Measurements from ENCODE around the gene SLC35E3. TPM values are rescaled to one million over a fixed set of nuclear protein-coding genes. Genes with fewer than 3 reads are reported as not detected.

Gene SLC35E3
- total and polyA plus RNA-seq, 2 of the 13 experiments (the other 11 are each of a cell fraction or from before 2014, with no cell fraction given): 13.0 to 22.1 TPM

GRCh38 chr12:68785358-68785757 lies 39.4 kb downstream of the SLC35E3 start:
- H3K27me3 ChIP-seq (ENCODE audit: control insufficient read depth in 1 of 2, insufficient read depth in 2 of 2, low read length in 2 of 2): no peaks in the 10 kb centered on the region
- ChIA-PET POLR2A (interaction anchor here (1.0 to 9.2 kb wide), 3 partner anchors 20 to 39 kb away, joined by 4 to 184 read pairs (median 29); partner anchors contain the start of genes MDM2 and SLC35E3), CTCF (ENCODE audit: low intra/inter-chr PET ratio, low total read pairs) (no interaction called here)
- TF ChIP-seq HOXA3 (CRISPR knock-in tag; IDR thresholded peaks at IDR 0.05) (0 out of 2 replicates have a peak, but pooled peaks have one; percentile 4), IKZF1 (IDR thresholded peaks at IDR 0.05) (no peak), THAP9 (CRISPR knock-in tag; IDR thresholded peaks at IDR 0.05; ENCODE audit: borderline replicate concordance) (no peak), ETV6 (CRISPR knock-in tag; conservative IDR thresholded peaks at IDR 0.05) (no peak)
- intact Hi-C loops (cut with micrococcal nuclease; ENCODE audit: unreplicated experiment): no loop called here
- 0 out of 2 replicates have a peak overlapping the region, but pooled peaks have one; percentile 50 for H3K4me2 ChIP-seq (ENCODE audit: low read depth, low read length)
- 80% methylated on average over 2 of the region's 2 CpGs for WGBS (ENCODE audit: low lambda C conversion rate)
- no peaks in the 10 kb centered on the region for H3K9me3 ChIP-seq (ENCODE audit: low read length)
- in situ Hi-C loops (cut with HindIII; ENCODE audit: extremely low pct_ligation_motif_present, low pct_unique_long_range_greater_than_20kb): no loop called here
- BruUV-seq (replicated peaks): no TSS peak
- no peaks in the 10 kb centered on the region for H4K20me1 ChIP-seq (ENCODE audit: insufficient read depth, low read length)
- ATAC-seq: no peak
- H3K4me3 ChIP-seq (replicated peaks in 1 of 3; ENCODE audit: insufficient read depth in 1 of 3, low read depth in 2 of 3, low read length in 3 of 3): no peak overlapping the region
- peaks cover 84% of the 10 kb centered on the region for H3K4me1 ChIP-seq (ENCODE audit: insufficient read depth, low read length)
- no peak overlapping the region for H2AFZ ChIP-seq (ENCODE audit: low read length)
- FAIRE-seq: no peak
- DNase-seq (ENCODE audit: low spot score): no peak
- peaks cover 7% of the 10 kb centered on the region for H3K79me2 ChIP-seq (ENCODE audit: insufficient read depth, low read length)
- no peak overlapping the region for H3K9ac ChIP-seq (ENCODE audit: insufficient read depth, low read depth, low read length)
- peak overlapping the region; percentile 91 for H3K27ac ChIP-seq (ENCODE audit: extremely low read length, insufficient read depth, low read length)
- H3K36me3 ChIP-seq (replicated peaks in 1 of 2; ENCODE audit: control insufficient read depth in 1 of 2, insufficient read depth in 2 of 2, low read length in 2 of 2): no peaks in the 10 kb centered on the region; a peak in 2 of 5 replicates

GRCh38 chr12:68785823-68786222 lies 39.8 kb downstream of the SLC35E3 start:
- 56% methylated on average over 5 of the region's 5 CpGs for WGBS (ENCODE audit: low lambda C conversion rate)
- peaks cover 86% of the 10 kb centered on the region for H3K4me1 ChIP-seq (ENCODE audit: insufficient read depth, low read length)
- H3K9me3 ChIP-seq (ENCODE audit: low read length): no peaks in the 10 kb centered on the region
- no peaks in the 10 kb centered on the region for H3K27me3 ChIP-seq (ENCODE audit: control insufficient read depth in 1 of 2, insufficient read depth in 2 of 2, low read length in 2 of 2)
- H3K27ac ChIP-seq (ENCODE audit: extremely low read length, insufficient read depth, low read length): peak overlapping the region; percentile 91
- POLR2A ChIA-PET: interaction anchor here (1.0 to 9.2 kb wide), 4 partner anchors 19 to 40 kb away, joined by 4 to 184 read pairs (median 40); partner anchors contain the start of genes MDM2 and SLC35E3
- H4K20me1 ChIP-seq (ENCODE audit: insufficient read depth, low read length): no peaks in the 10 kb centered on the region
- in situ Hi-C loops (cut with HindIII; ENCODE audit: extremely low pct_ligation_motif_present, low pct_unique_long_range_greater_than_20kb) (no loop called here), intact Hi-C loops (cut with micrococcal nuclease; ENCODE audit: unreplicated experiment) (no loop called here)
- no peak for ATAC-seq
- H3K79me2 ChIP-seq (ENCODE audit: insufficient read depth, low read length): peaks cover 7% of the 10 kb centered on the region
- H2AFZ ChIP-seq (ENCODE audit: low read length): no peak overlapping the region
- peak; percentile 36 for DNase-seq (ENCODE audit: low spot score)
- peak overlapping the region; percentile 50; the same call in 1 of the 2 replicates for H3K4me2 ChIP-seq (ENCODE audit: low read depth, low read length)
- no peak overlapping the region for H3K9ac ChIP-seq (ENCODE audit: insufficient read depth, low read depth, low read length)
- CTCF ChIA-PET (ENCODE audit: low intra/inter-chr PET ratio, low total read pairs): no interaction called here
- BruUV-seq (replicated peaks): no TSS peak
- no peak for FAIRE-seq
- no peaks in the 10 kb centered on the region; a peak in 2 of 5 replicates for H3K36me3 ChIP-seq (replicated peaks in 1 of 2; ENCODE audit: control insufficient read depth in 1 of 2, insufficient read depth in 2 of 2, low read length in 2 of 2)
- H3K4me3 ChIP-seq (replicated peaks in 1 of 3; ENCODE audit: insufficient read depth in 1 of 3, low read depth in 2 of 3, low read length in 3 of 3): no peak overlapping the region
- TF ChIP-seq THAP11 (CRISPR knock-in tag; IDR thresholded peaks at IDR 0.05): no peak
- TF ChIP-seq KDM6A (CRISPR knock-in tag; IDR thresholded peaks at IDR 0.05; ENCODE audit: low read depth): 0 out of 2 replicates have a peak, but pooled peaks have one; percentile 21
- TF ChIP-seq RCOR2 (CRISPR knock-in tag; IDR thresholded peaks at IDR 0.05): 0 out of 2 replicates have a peak, but pooled peaks have one; percentile 25
- no peak for TF ChIP-seq NKX3-1 (CRISPR knock-in tag; IDR thresholded peaks at IDR 0.05)
- TF ChIP-seq HNF4G (IDR thresholded peaks at IDR 0.05; ENCODE audit: borderline replicate concordance, low read depth, low read length): peak; percentile 56; the same call in 1 of the 2 replicates
- no peak for TF ChIP-seq HNF4G (CRISPR knock-in tag; IDR thresholded peaks at IDR 0.05; ENCODE audit: borderline replicate concordance, low read depth)
- 0 out of 2 replicates have a peak, but pooled peaks have one; percentile 55 for TF ChIP-seq ZMYM2 (CRISPR knock-in tag; IDR thresholded peaks at IDR 0.05)
- TF ChIP-seq MYPOP (CRISPR knock-in tag; IDR thresholded peaks at IDR 0.05): no peak
- TF ChIP-seq FOXP4 (CRISPR knock-in tag; IDR thresholded peaks at IDR 0.05): peak; percentile 26; the same call in 1 of the 2 replicates

All from HepG2 (cell line).